NCI-H2029 treated with DMSO at 0.1 percent for 48 hours (cell line): ENCODE data around the gene MRPS15.
"Not testable (repeated sequence)": the region's sequence is repeated elsewhere in the genome, so short reads cannot be mapped to it uniquely, and the experiment has no call there.

ENCODE experiments used
- DNase-seq: peaks from one replicate; lab custom pipeline; 2025; lab: John Stamatoyannopoulos, UW

The MRPS15 gene

GRCh38 chr1:36463803-36464604 lies at the start of gene MRPS15:
TSS of gene MRPS15 (minus strand) at chr1:36464384. CDS start at chr1:36464275, 109 bp downstream.
- DNase-seq: peak; percentile 100

GRCh38 chr1:36512842-36513241 lies 48.7 kb upstream of the MRPS15 start:
- DNase-seq: no peak

- DNase-seq: no peak
Observed at GRCh38 chr1:36511804-36512798, 47.9 kb upstream of the MRPS15 start.

GRCh38 chr1:36511220-36511619 lies 47.0 kb upstream of the MRPS15 start:
- DNase-seq: not testable (repeated sequence)

- no peak for DNase-seq
Observed at GRCh38 chr1:36510418-36510817, 46.2 kb upstream of the MRPS15 start.

GRCh38 chr1:36508257-36508656 lies 44.1 kb upstream of the MRPS15 start:
- DNase-seq: no peak

- no peak for DNase-seq
Observed at GRCh38 chr1:36506276-36506920, 42.2 kb upstream of the MRPS15 start.

- no peak for DNase-seq
Observed at GRCh38 chr1:36503733-36504132, 39.5 kb upstream of the MRPS15 start.

GRCh38 chr1:36503159-36503558 lies 39.0 kb upstream of the MRPS15 start:
- no peak for DNase-seq

GRCh38 chr1:36502616-36503015 lies 38.4 kb upstream of the MRPS15 start:
- DNase-seq: no peak

- DNase-seq: not testable (repeated sequence)
Observed at GRCh38 chr1:36501911-36502310, 37.7 kb upstream of the MRPS15 start.

- no peak for DNase-seq
Observed at GRCh38 chr1:36497207-36497606, 33.0 kb upstream of the MRPS15 start.

- no peak for DNase-seq
Observed at GRCh38 chr1:36494971-36495370, 30.8 kb upstream of the MRPS15 start.

- DNase-seq: no peak
Observed at GRCh38 chr1:36493524-36493923, 29.3 kb upstream of the MRPS15 start.

GRCh38 chr1:36492491-36492890 lies 28.3 kb upstream of the MRPS15 start:
- DNase-seq: no peak

GRCh38 chr1:36489258-36490051 lies 25.3 kb upstream of the MRPS15 start:
- DNase-seq: not testable (repeated sequence)

- DNase-seq: no peak
Observed at GRCh38 chr1:36487906-36488305, 23.7 kb upstream of the MRPS15 start.

- DNase-seq: not testable (repeated sequence)
Observed at GRCh38 chr1:36487336-36487725, 23.1 kb upstream of the MRPS15 start.

GRCh38 chr1:36486439-36487335 lies 22.5 kb upstream of the MRPS15 start:
- peak; percentile 100 for DNase-seq

- no peak for DNase-seq
Observed at GRCh38 chr1:36486093-36486438, 21.9 kb upstream of the MRPS15 start.
